Activated naive CD8-positive, alpha-beta T cell treated with anti-CD3 and anti-CD28 coated beads, Interleukin-2, amount 10 ng/mL, durations not matched to agents 7 days and 5 days (primary cell): ENCODE measurements around the gene CNTN4. TPM values are rescaled to one million over a fixed set of nuclear protein-coding genes. Genes with fewer than 3 reads are reported as not detected.

Source experiments
- ATAC-seq: fragments of 150-1000 bp; cut with Tn5 transposase; one replicate; pipeline ENCODE4 v1.10.0; 2021; ENCODE audit warnings: low read depth, moderate library complexity
- POLR2A ChIA-PET: fragments of 350-600 bp; sonication (Branson Sonifier 250); formaldehyde crosslinking; loops from one replicate; lab custom pipeline; 2021; ENCODE audit warnings: antibody characterized with exemption; lab: Charles Lee
- DNase-seq: peaks from one replicate; pipeline ENCODE4 v3.0.0; 2021
- H3K27ac Mint-ChIP-seq: one replicate; pipeline ENCODE4 v1.8.0; 2022; ENCODE audit warnings: mild to moderate bottlenecking, mixed read lengths
- H3K27me3 Mint-ChIP-seq: one replicate; pipeline ENCODE4 v1.8.0; 2022; ENCODE audit warnings: mild to moderate bottlenecking, moderate library complexity, mixed read lengths
- H3K36me3 Mint-ChIP-seq: one replicate; pipeline ENCODE4 v1.8.0; 2021; ENCODE audit warnings: mild to moderate bottlenecking, mixed read lengths
- H3K4me1 Mint-ChIP-seq: one replicate; pipeline ENCODE4 v1.8.0; 2021; ENCODE audit warnings: mixed read lengths
- H3K4me3 Mint-ChIP-seq: one replicate; pipeline ENCODE4 v1.8.0; 2022; ENCODE audit warnings: mild to moderate bottlenecking, moderate library complexity, mixed read lengths
- H3K9me3 Mint-ChIP-seq: one replicate; pipeline ENCODE4 v1.8.0; 2021; ENCODE audit warnings: mixed read lengths
- total RNA-seq, 2 experiments: library from RNA; stranded (reverse); gene quantifications; one replicate each; pipeline ENCODE4 v1.2.3, GENCODE V29; 2021

Gene CNTN4
- total RNA-seq, 2 experiments from 2014 or later, result not detected

DNA sequence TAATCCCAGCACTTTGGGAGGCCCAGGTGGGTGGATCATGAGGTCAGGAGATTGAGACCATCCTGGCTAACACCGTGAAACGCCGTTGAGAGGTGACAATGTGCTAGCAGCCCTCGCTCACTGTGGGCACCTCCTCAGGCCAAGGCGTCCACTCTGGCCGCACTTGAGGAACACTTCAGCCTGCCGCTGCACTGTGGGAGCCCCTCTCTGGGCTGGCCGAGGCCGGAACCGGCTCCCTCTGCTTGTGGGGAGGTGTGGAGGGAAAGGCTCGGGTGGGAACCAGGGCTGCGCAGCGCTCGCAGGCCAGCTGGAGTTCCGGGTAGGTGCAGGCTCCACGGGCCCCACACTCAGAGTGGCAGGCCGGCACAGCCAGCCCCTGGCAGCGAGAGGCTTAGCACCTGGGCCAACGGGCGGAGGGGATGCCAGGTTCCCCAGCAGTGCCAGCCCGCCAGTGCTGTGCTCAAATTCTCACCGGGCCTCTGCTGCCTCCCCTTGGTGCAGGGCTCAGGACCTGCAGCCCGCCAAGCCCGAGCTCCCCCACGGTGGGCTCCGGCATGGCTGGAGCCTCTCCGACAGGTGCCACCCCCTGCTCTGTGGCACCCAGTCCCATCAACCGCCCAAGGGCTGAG is 253.6 kb downstream of the CNTN4 start:
- Mint-ChIP-seq H3K4me3 (no peak overlapping the region), H3K27me3 (no peaks in the 10 kb centered on the region), H3K27ac (no peak overlapping the region), H3K9me3 (peaks cover 12% of the 10 kb centered on the region), H3K36me3 (no peaks in the 10 kb centered on the region), H3K4me1 (peaks cover 3% of the 10 kb centered on the region)
- ATAC-seq, result no peak
- no peak for DNase-seq
- POLR2A ChIA-PET, result no interaction called here

DNA sequence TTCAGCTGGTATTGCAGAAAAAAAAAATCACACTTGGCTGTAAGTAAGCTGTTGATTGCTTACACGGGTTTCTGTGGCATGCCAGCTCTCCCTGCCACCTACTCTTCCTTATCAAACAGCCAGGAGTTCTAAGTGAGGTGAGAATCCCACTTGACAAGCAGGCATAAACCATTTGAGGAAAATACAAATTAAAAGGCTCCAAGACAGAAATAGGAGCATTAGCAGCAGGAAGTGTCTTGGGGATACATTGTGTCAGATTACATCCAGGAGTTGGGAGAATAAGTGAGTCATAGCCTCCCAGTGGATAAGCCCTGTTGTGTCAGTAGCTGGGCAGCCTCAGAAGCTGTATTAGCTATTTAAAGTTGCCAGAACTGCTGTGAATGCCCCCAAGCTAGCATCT is 256.0 kb downstream of the CNTN4 start:
- H3K4me3 Mint-ChIP-seq, result no peak overlapping the region
- no peak for DNase-seq
- no peak for ATAC-seq
- POLR2A ChIA-PET, result no interaction called here
- no peak overlapping the region for H3K27ac Mint-ChIP-seq
- no peaks in the 10 kb centered on the region for H3K36me3 Mint-ChIP-seq
- H3K9me3 Mint-ChIP-seq, result peaks cover 12% of the 10 kb centered on the region
- peaks cover 3% of the 10 kb centered on the region for H3K4me1 Mint-ChIP-seq
- H3K27me3 Mint-ChIP-seq, result no peaks in the 10 kb centered on the region

DNA sequence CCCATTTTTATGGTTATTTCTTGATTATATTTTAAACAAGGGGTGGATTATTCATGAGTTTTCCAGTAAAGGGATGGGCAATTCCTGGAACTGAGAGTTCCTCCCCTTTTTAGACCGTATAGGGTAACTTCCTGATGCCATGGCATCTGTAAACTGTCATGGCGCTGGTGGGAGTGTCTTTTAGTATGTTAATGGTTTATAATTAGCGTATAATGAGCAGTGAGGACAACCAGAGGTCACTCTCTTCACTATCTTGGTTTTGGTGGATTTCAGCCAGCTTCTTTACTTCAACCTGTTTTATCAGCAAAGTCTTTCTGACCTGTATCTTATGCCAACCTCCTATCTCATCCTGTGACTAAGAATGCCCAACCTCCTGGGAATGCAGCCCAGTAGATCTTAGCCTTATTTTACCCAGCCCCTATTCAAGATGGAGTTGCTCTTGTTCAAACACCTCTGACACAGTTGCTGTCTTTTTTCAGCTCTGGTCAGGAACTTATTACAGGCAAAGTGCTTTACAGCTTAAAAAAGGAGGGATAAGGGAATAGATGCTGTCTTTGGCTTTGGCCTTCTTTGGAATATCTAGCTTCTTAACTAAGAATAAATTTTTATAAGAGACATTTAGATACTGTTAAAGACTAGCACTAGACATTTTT is 257.8 kb downstream of the CNTN4 start:
- ATAC-seq, result no peak
- Mint-ChIP-seq H3K4me1 (peaks cover 3% of the 10 kb centered on the region), H3K36me3 (no peaks in the 10 kb centered on the region), H3K4me3 (no peak overlapping the region), H3K27ac (no peak overlapping the region), H3K9me3 (peaks cover 10% of the 10 kb centered on the region), H3K27me3 (no peaks in the 10 kb centered on the region)
- POLR2A ChIA-PET, result no interaction called here
- DNase-seq, result no peak

DNA sequence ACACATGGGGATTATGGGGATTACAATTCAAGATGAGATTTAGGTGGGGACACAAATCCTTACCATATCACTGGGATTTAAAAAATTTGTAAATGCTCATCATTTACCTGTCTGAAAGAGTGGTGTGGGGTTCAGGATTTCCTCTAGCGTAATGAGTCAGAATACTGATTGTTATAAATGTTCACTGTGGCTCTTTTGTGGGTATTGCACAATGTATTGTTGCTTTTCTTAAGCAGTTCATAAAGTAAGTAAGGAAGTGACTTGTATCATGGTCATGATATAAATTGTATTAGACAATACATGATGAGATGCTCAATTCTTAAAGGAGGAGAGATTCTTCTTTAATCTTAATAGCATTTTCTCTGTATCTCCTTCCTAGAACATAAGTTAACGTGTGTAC is 262.1 kb downstream of the CNTN4 start:
- ATAC-seq (no peak), DNase-seq (no peak)
- Mint-ChIP-seq H3K9me3 (no peaks in the 10 kb centered on the region), H3K27me3 (no peaks in the 10 kb centered on the region), H3K4me1 (peaks cover 3% of the 10 kb centered on the region), H3K27ac (no peak overlapping the region), H3K4me3 (no peak overlapping the region), H3K36me3 (no peaks in the 10 kb centered on the region)
- POLR2A ChIA-PET, result no interaction called here

DNA sequence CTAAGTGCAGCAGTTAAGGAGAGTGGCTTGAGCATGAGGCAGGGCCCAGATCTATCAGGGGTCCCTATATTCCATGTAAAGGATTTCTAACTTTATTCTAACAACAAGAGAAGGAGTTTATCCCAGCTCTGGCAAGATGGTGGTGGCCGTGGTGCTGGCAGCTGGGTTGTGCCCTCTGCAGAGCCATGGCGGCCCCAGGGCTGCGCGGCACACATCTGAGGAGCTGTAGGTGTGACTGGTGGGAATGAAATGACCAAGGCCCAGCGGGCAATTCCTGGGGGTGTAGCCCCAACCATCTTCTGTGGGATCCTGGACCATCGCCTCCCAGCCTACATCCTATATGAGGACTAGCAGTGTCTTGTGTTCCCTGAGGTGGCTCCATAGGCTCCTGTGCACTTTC is 263.5 kb downstream of the CNTN4 start:
- DNase-seq (no peak), ATAC-seq (no peak)
- Mint-ChIP-seq H3K4me1 (no peaks in the 10 kb centered on the region), H3K27me3 (no peaks in the 10 kb centered on the region), H3K36me3 (no peaks in the 10 kb centered on the region), H3K9me3 (no peaks in the 10 kb centered on the region), H3K27ac (no peak overlapping the region), H3K4me3 (no peak overlapping the region)
- POLR2A ChIA-PET, result no interaction called here

DNA sequence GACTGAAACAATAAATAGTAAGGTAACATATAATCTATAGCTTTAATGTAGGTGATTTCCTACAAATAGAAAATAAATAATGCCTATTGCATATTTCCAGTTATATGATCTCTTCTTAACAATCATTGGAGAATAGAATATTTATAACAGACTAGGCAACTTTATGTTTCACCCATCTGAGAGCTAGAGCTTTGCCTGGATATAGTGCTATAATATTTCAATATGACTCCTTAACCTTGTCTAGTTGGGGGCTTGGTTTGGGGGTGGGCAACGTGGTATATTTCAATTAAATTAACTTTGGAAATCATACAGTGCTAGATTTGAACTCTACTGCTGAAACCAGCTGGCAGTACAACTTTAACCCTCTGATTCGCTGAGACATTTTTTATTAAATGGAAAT is 265.2 kb downstream of the CNTN4 start:
- H3K36me3 Mint-ChIP-seq, result no peaks in the 10 kb centered on the region
- H3K9me3 Mint-ChIP-seq, result no peaks in the 10 kb centered on the region
- H3K27me3 Mint-ChIP-seq, result no peaks in the 10 kb centered on the region
- POLR2A ChIA-PET, result no interaction called here
- no peak overlapping the region for H3K27ac Mint-ChIP-seq
- DNase-seq (no peak), ATAC-seq (no peak)
- H3K4me1 Mint-ChIP-seq, result no peaks in the 10 kb centered on the region
- H3K4me3 Mint-ChIP-seq, result no peak overlapping the region

DNA sequence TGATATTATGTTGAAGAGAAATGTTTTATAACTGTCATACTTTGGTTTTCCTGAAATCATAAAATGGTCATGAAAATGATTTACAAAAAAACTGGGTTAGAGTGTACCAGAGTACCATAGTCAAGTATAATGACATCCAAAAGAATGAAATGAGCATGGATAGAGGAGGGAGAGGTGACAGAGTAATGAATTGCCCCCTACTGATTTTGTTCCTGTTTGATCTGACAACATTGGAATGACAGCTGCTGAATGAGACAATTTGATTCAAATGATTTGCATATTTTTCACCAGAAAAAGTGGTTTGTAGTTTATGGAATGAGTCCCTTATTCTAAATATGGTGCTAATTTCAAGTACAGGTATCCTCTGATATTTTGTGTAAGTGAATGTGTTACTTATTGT is 271.7 kb downstream of the CNTN4 start:
- H3K4me1 Mint-ChIP-seq, result no peaks in the 10 kb centered on the region
- H3K36me3 Mint-ChIP-seq, result no peaks in the 10 kb centered on the region
- ATAC-seq (no peak), DNase-seq (no peak)
- no peak overlapping the region for H3K4me3 Mint-ChIP-seq
- H3K9me3 Mint-ChIP-seq, result no peaks in the 10 kb centered on the region
- H3K27ac Mint-ChIP-seq, result no peak overlapping the region
- no peaks in the 10 kb centered on the region for H3K27me3 Mint-ChIP-seq
- POLR2A ChIA-PET, result no interaction called here

DNA sequence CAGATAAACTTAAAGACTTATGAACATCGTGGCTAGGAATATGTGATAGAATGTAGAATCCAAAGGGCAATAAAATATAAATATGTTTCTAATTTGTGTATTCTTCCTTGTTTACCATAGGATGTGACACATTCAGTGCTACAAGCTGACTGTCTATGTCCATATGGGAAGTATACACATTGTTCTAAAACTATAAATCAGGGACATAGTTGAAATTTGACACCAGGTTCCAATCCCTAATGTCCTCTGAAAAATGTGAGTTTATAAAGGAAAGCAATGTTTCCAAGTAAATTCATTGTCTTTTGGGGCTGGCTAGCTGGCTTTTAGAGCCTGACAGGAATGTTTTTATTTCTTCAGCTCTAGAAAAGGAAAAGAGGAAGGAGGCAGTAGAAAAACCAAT is 273.6 kb downstream of the CNTN4 start:
- H3K27ac Mint-ChIP-seq, result no peak overlapping the region
- H3K27me3 Mint-ChIP-seq, result no peaks in the 10 kb centered on the region
- H3K36me3 Mint-ChIP-seq, result no peaks in the 10 kb centered on the region
- ATAC-seq (no peak), DNase-seq (no peak)
- no peak overlapping the region for H3K4me3 Mint-ChIP-seq
- POLR2A ChIA-PET, result no interaction called here
- H3K4me1 Mint-ChIP-seq, result no peaks in the 10 kb centered on the region
- H3K9me3 Mint-ChIP-seq, result no peaks in the 10 kb centered on the region

DNA sequence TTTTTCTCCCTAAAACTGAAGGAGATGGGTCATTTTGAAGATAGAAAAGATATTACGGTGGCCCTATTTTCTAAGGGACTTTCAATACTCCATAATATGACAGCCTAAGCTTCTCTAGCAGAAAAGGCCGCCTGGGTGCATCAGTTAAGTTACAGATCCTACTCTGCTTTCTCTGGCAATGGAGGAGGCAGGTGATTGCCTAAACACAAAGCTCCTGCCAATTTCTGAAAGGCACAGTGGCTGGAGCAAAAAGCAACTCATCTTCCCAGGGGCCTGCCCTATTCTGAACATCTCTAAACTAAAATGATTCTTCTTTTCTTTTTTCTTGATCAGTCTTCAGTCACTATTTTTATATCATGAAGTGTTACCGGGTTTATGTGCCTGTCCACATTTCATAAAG is 276.7 kb downstream of the CNTN4 start:
- H3K27ac Mint-ChIP-seq, result no peak overlapping the region
- H3K27me3 Mint-ChIP-seq, result no peaks in the 10 kb centered on the region
- DNase-seq (no peak), ATAC-seq (no peak)
- H3K9me3 Mint-ChIP-seq, result no peaks in the 10 kb centered on the region
- no peaks in the 10 kb centered on the region for H3K4me1 Mint-ChIP-seq
- H3K36me3 Mint-ChIP-seq, result no peaks in the 10 kb centered on the region
- POLR2A ChIA-PET, result no interaction called here
- H3K4me3 Mint-ChIP-seq, result no peak overlapping the region

DNA sequence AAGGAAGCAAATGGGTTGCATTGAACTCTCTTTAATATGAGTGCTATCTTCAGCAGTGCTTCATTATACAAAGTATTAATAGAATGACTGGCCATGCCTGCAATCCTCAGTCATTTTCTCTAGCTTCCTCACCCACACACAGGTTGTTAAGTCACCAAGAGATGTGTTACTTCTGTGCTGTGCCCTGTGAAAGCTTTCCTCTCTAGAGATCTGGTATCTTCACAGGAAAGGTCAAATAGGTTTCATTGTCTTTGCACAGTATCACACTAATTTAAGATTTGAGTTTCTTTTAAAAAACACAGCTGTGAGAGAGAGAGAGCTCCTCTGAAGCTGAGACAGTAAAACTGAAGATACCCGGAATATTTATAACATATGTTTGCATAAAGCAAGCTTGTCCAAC is 278.6 kb downstream of the CNTN4 start:
- no peaks in the 10 kb centered on the region for H3K4me1 Mint-ChIP-seq
- H3K4me3 Mint-ChIP-seq, result no peak overlapping the region
- H3K9me3 Mint-ChIP-seq, result no peaks in the 10 kb centered on the region
- H3K27ac Mint-ChIP-seq, result no peak overlapping the region
- H3K27me3 Mint-ChIP-seq, result no peaks in the 10 kb centered on the region
- POLR2A ChIA-PET, result no interaction called here
- H3K36me3 Mint-ChIP-seq, result no peaks in the 10 kb centered on the region
- DNase-seq (no peak), ATAC-seq (no peak)

DNA sequence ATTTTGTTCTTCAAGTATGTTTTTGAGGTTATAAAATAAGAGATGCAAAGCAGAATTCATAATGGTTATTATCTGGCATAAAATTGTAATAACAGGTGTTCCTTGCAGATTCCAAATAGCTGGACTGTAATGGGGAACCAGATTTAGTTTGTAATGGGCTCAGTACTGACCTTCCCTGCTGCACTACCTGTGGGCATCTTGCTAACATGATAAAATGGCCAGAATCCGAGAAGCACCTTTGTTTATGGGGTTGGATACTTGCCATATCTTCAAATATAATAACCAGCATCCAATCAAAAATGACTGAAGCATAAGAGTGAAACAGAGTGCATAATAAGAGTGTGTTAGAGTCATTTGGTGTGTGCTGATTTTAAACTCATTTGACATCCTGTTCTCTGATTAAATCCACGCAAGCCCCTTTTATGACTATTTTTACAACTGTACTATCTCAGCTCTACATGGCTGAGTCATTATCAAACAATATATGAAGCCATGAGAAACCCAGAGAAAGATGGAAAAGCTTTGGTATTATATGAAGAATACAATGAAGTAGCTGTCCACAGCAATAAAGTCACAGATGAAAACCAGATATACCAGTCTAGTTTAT is 292.4 kb downstream of the CNTN4 start:
- H3K4me3 Mint-ChIP-seq, result no peak overlapping the region
- no peak overlapping the region for H3K27ac Mint-ChIP-seq
- no peaks in the 10 kb centered on the region for H3K4me1 Mint-ChIP-seq
- ATAC-seq (no peak), DNase-seq (no peak)
- no peaks in the 10 kb centered on the region for H3K9me3 Mint-ChIP-seq
- no peaks in the 10 kb centered on the region for H3K36me3 Mint-ChIP-seq
- no peaks in the 10 kb centered on the region for H3K27me3 Mint-ChIP-seq
- POLR2A ChIA-PET, result no interaction called here

DNA sequence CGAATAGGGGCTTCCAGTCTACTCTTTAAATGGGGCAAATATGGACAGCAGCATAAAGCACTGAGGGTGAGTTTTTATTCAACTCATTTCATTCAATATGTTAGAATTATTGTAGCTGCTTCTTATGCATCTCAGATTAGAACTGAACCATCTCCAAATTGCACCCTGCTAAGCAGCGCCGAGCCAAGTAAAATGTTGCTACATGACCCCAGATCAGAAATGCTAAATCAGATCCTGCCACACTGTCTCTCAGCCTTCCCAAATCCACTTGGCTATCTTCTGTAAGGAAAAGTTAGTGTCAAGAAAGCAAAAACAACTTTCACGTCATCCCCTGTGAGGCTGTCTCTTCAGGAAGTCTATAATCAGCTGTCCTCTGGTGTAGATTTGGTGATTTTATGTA is 293.2 kb downstream of the CNTN4 start:
- H3K27ac Mint-ChIP-seq, result no peak overlapping the region
- H3K4me3 Mint-ChIP-seq, result no peak overlapping the region
- no peaks in the 10 kb centered on the region for H3K4me1 Mint-ChIP-seq
- ATAC-seq, result no peak
- no peak for DNase-seq
- H3K36me3 Mint-ChIP-seq, result no peaks in the 10 kb centered on the region
- POLR2A ChIA-PET, result no interaction called here
- no peaks in the 10 kb centered on the region for H3K27me3 Mint-ChIP-seq
- no peaks in the 10 kb centered on the region for H3K9me3 Mint-ChIP-seq

DNA sequence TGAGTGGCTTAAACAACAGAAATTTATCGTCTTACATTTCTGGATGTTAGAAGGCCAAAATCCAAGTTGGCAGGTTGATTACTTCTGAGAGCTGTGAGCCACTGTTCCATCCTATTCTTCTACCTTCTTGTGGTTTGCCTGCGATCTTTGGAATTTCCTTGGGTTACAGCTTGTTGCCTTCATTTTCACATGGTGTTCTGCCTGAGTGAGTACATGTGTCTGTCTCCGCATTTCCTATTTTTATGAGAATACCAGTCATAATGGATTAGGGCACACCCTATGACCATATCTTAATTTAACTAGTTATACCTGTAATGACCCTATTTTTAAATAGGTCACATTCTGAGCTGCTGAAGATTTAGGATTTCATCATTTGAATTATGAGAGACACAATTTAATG is 294.3 kb downstream of the CNTN4 start:
- Mint-ChIP-seq H3K4me3 (no peak overlapping the region), H3K27me3 (no peaks in the 10 kb centered on the region), H3K4me1 (no peaks in the 10 kb centered on the region), H3K27ac (no peak overlapping the region), H3K36me3 (no peaks in the 10 kb centered on the region), H3K9me3 (no peaks in the 10 kb centered on the region)
- ATAC-seq, result no peak
- DNase-seq, result no peak
- POLR2A ChIA-PET, result no interaction called here

DNA sequence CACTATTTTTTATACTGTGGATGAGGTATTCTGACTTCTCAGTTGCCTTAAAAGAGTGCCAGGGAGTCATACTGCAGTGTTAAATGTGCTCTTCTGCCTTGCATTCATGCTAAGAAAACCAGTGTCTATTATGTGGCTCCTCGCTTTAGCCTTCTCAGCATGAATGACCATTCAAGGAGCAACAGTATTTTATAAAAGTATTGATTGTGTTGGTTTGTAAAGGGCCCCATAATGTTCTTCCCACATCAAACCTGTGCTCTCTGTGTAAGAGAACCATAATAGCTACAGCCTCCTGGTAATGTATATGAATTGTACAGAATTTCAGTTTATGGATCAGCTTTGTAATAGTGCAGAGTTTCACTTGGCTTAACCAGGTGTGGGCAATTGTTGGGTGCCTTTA is 316.4 kb downstream of the CNTN4 start:
- POLR2A ChIA-PET, result no interaction called here
- Mint-ChIP-seq H3K9me3 (no peaks in the 10 kb centered on the region), H3K4me3 (no peak overlapping the region), H3K4me1 (no peaks in the 10 kb centered on the region), H3K36me3 (no peaks in the 10 kb centered on the region), H3K27ac (no peak overlapping the region), H3K27me3 (no peaks in the 10 kb centered on the region)
- ATAC-seq (no peak), DNase-seq (no peak)
